Calu3 (cell line): ENCODE data around the gene ARHGAP19. TPM values are rescaled to one million over a fixed set of nuclear protein-coding genes. Genes with fewer than 3 reads are reported as not detected.

Source experiments
- BruUV-seq: library from RNA; stranded (reverse); fragments of 400-500 nt; replicated peaks from 2 replicates; lab custom pipeline; 2021; lab: Mats Ljungman, UMichigan
- CTCF ChIA-PET: fragments of 300-600 bp; sonication (Branson Sonifier 250); formaldehyde crosslinking; loops from one replicate; lab custom pipeline; 2022; ENCODE audit warnings: antibody characterized with exemption; lab: Charles Lee
- DNase-seq: peaks from one replicate; pipeline ENCODE4 v3.0.0; 2022
- H3K27ac Mint-ChIP-seq: one replicate; pipeline ENCODE4 v1.8.0; 2022; ENCODE audit warnings: mixed read lengths; ENCODE audit not compliant: unreplicated experiment
- H3K27me3 Mint-ChIP-seq: one replicate; pipeline ENCODE4 v1.8.0; 2022; ENCODE audit warnings: mixed read lengths; ENCODE audit not compliant: unreplicated experiment
- H3K36me3 Mint-ChIP-seq: one replicate; pipeline ENCODE4 v1.8.0; 2022; ENCODE audit warnings: mild to moderate bottlenecking, moderate library complexity, mixed read lengths; ENCODE audit not compliant: insufficient read depth, unreplicated experiment
- H3K4me1 Mint-ChIP-seq: one replicate; pipeline ENCODE4 v1.8.0; 2022; ENCODE audit warnings: mild to moderate bottlenecking, low read depth, mixed read lengths; ENCODE audit not compliant: unreplicated experiment
- H3K4me3 Mint-ChIP-seq: one replicate; pipeline ENCODE4 v1.8.0; 2022; ENCODE audit warnings: mild to moderate bottlenecking, low read depth, moderate library complexity, mixed read lengths; ENCODE audit not compliant: unreplicated experiment
- H3K9me3 Mint-ChIP-seq: one replicate; pipeline ENCODE4 v1.8.0; 2022; ENCODE audit warnings: low read depth, mixed read lengths; ENCODE audit not compliant: unreplicated experiment
- intact Hi-C: fragments of 100-400 bp; cut with micrococcal nuclease; formaldehyde crosslinking; loops from one replicate; pipeline ENCODE4 v1.10.0; 2022; ENCODE audit not compliant: unreplicated experiment
- total RNA-seq: library from RNA; stranded (reverse); gene quantifications from 2 replicates; pipeline ENCODE4 v1.2.3, GENCODE V29; 2022
- TF ChIP-seq, protein P1 (sequence below): fragments of 200-600 bp; IDR thresholded peaks from one replicate; pipeline ENCODE4 v1.8.0; 2022; ENCODE audit warnings: antibody characterized with exemption; ENCODE audit not compliant: unreplicated experiment

The ARHGAP19 gene
- total RNA-seq, 1 experiment from 2014 or later, result 6.7 TPM

DNA sequence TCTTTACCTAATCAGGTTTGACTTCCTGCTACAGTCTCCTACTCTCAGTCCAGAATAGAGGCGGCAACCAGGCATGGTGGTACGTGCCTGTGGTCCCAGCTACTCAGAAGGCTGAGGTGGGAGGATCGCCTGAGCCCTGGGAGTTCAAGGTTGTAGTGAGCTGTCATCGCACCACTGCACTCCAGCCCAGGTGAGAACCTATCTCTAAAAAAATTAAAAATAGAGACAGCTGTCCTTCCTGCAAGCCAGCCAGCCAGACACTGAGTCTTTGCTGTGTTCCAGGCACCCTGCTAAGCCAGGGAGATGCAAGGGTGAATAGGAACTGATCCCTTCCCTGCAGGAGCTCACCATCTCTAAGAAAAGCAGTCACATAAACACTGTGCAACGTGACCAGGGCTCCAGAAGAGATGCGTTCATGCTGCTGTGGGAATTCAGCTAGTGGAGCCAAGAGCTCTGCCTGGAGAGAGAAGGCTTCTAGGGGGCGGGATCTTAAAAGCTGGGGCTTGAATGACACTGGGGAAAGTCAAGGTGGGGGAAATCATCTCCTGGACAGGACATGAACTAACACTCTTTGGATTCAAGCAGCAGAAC, 84.6 kb downstream of the ARHGAP19 start:
- no TSS peak for BruUV-seq
- CTCF ChIA-PET, result no interaction called here
- H3K27me3 Mint-ChIP-seq, result peaks cover 65% of the 10 kb centered on the region

DNA sequence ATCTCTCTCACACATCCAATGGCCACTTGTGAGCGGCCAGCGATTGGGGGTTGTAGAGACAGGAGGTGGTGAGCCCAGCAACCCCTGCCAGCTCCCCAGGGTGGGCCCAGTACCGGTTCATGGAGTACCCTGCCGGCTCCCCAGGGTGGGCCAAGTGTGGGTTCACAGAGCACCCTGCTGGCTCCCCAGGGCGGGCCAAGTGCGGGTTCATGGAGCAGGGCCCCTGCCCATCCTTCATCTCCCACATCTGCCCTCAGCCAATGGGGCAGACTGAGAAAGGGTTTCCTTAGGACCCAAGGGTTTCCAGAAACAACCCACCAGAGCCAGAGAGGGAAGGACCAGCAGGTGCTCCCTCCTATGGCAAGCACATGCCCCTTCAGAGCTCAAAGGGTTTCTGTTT, 85.3 kb downstream of the ARHGAP19 start:
- CTCF ChIA-PET, result no interaction called here
- no peak overlapping the region for H3K27ac Mint-ChIP-seq
- DNase-seq, result no peak
- H3K9me3 Mint-ChIP-seq, result no peaks in the 10 kb centered on the region
- H3K27me3 Mint-ChIP-seq, result peaks cover 66% of the 10 kb centered on the region
- no peaks in the 10 kb centered on the region for H3K36me3 Mint-ChIP-seq
- no peak overlapping the region for H3K4me3 Mint-ChIP-seq
- intact Hi-C loops, result no loop called here
- no TSS peak for BruUV-seq
- no peaks in the 10 kb centered on the region for H3K4me1 Mint-ChIP-seq
- TF ChIP-seq, protein P1, sequence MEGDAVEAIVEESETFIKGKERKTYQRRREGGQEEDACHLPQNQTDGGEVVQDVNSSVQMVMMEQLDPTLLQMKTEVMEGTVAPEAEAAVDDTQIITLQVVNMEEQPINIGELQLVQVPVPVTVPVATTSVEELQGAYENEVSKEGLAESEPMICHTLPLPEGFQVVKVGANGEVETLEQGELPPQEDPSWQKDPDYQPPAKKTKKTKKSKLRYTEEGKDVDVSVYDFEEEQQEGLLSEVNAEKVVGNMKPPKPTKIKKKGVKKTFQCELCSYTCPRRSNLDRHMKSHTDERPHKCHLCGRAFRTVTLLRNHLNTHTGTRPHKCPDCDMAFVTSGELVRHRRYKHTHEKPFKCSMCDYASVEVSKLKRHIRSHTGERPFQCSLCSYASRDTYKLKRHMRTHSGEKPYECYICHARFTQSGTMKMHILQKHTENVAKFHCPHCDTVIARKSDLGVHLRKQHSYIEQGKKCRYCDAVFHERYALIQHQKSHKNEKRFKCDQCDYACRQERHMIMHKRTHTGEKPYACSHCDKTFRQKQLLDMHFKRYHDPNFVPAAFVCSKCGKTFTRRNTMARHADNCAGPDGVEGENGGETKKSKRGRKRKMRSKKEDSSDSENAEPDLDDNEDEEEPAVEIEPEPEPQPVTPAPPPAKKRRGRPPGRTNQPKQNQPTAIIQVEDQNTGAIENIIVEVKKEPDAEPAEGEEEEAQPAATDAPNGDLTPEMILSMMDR, result no peak

More for the DNA sequence above, 84.6 kb downstream of the ARHGAP19 start:
- DNase-seq, result no peak
- no peaks in the 10 kb centered on the region for H3K4me1 Mint-ChIP-seq
- H3K36me3 Mint-ChIP-seq, result no peaks in the 10 kb centered on the region
- no peaks in the 10 kb centered on the region for H3K9me3 Mint-ChIP-seq
- intact Hi-C loops, result no loop called here
- TF ChIP-seq, protein P1, result no peak
- H3K27ac Mint-ChIP-seq, result no peak overlapping the region
- no peak overlapping the region for H3K4me3 Mint-ChIP-seq

DNA sequence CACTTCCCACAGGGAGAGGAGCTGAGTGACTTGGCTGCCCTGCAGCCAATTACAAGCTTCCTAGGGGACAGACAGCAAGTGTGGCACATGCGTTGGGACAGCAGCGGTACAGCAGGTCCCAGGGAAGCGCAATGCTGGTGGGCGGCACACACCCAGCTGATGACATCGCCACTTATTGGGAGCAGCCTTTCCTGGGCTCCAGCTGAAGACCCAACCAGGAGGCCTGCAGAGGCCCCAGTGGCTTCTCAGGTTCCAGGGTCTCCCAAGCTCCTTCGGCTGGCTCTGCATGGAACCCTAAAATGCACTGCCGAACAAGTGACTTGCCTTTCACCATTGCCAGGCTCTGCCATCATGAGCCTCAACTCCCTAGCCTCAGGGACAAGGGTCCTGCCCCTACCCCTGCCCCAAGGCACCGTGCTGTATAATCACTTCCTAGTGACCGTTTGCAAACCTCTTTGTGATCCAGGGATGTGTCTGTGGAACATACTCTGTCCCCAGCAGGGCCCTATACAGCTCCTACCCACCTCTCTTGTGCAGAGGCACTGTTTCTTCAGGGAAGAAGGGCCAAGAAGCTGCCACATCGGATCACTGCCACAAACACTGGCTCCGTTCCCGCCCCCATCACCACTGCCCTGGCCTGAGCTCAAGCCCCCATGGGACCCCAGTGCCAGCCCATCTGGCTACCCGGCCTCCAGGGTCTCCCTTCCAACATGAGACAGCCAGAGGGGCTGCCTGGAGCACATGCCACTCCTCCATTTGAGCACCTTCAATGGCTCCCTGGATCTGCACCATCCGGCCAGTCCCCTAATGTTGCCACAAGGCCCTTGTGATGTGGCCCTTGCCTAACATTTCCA, 87.4 kb downstream of the ARHGAP19 start:
- no TSS peak for BruUV-seq
- no peak for DNase-seq
- CTCF ChIA-PET, result interaction anchor here (1.6 kb wide), 1 partner anchor 132 kb away, joined by 4 read pairs; no protein-coding TSS in a partner anchor
- H3K4me1 Mint-ChIP-seq, result no peaks in the 10 kb centered on the region
- no peak overlapping the region for H3K27ac Mint-ChIP-seq
- intact Hi-C loops, result no loop called here
- H3K9me3 Mint-ChIP-seq, result no peaks in the 10 kb centered on the region
- H3K27me3 Mint-ChIP-seq, result peaks cover 66% of the 10 kb centered on the region
- no peak overlapping the region for H3K4me3 Mint-ChIP-seq
- TF ChIP-seq, protein P1, result no peak
- H3K36me3 Mint-ChIP-seq, result no peaks in the 10 kb centered on the region

DNA sequence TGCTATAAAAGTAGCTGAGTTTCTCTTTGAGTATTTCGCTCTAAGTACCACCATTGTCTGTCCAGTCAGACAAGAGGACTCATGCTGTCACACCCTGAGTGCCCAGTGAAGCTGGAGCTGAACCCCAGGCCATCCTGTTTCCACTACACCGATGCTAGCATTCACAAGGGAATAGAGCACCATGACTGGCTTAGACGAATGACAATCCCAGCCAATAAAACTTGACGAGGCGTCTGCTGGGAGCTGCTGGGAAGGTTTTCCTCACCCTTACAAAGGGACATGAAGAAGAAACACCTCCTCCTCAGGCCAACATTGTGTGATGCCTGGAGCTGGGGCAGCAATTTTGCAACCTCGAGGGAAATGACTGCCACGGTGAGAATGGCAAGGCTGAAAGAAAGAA, 89.2 kb downstream of the ARHGAP19 start:
- BruUV-seq, result no TSS peak
- Mint-ChIP-seq H3K36me3 (no peaks in the 10 kb centered on the region), H3K4me1 (no peaks in the 10 kb centered on the region), H3K4me3 (no peak overlapping the region), H3K9me3 (no peaks in the 10 kb centered on the region), H3K27ac (no peak overlapping the region), H3K27me3 (peaks cover 74% of the 10 kb centered on the region)
- TF ChIP-seq, protein P1, result no peak
- CTCF ChIA-PET, result no interaction called here
- no peak for DNase-seq
- intact Hi-C loops, result no loop called here
